Naive thymus-derived CD4-positive, alpha-beta T cell (primary cell): ENCODE results near the gene RCC2. TPM values are rescaled to one million over a fixed set of nuclear protein-coding genes. Genes with fewer than 3 reads are reported as not detected.

ENCODE experiments used
- ATAC-seq: fragments of 150-1000 bp; cut with Tn5 transposase; 2 replicates; pipeline ENCODE4 v1.10.0; 2021; ENCODE audit warnings: mild to moderate bottlenecking, moderate library complexity
- CTCF ChIA-PET: fragments of 350-600 bp; sonication (Branson Sonifier 250); formaldehyde crosslinking; loops from one replicate; lab custom pipeline; 2021; ENCODE audit warnings: antibody characterized with exemption; lab: Charles Lee
- POLR2A ChIA-PET: fragments of 350-600 bp; sonication (Branson Sonifier 250); formaldehyde crosslinking; loops from one replicate; lab custom pipeline; 2021; ENCODE audit warnings: antibody characterized with exemption, inconsistent platforms; lab: Charles Lee
- DNase-seq, 9 donors: peaks; one replicate each; pipeline versions ENCODE4 v3.0.0 to v3.0.0-alpha.2; 2020 to 2022; ENCODE audit warnings: mixed read lengths in 1 of 9
- H3K27ac ChIP-seq: one replicate; pipeline ENCODE4 v1.7.0; 2013; ENCODE audit warnings: mild to moderate bottlenecking, low read depth, low read length, moderate library complexity
- H3K27me3 ChIP-seq, 2 donors: one replicate each; pipeline ENCODE4 v1.7.0; 2013; ENCODE audit warnings: low read length in 2 of 2, mild to moderate bottlenecking in 2 of 2, moderate library complexity in 2 of 2; ENCODE audit not compliant: control insufficient read depth in 2 of 2, insufficient read depth in 2 of 2
- H3K36me3 ChIP-seq, 3 experiments: 1 replicate in 2 of 3; 2 replicates in 1 of 3; pipeline ENCODE4 v1.7.0; 2013; ENCODE audit warnings: low read length in 3 of 3, mild to moderate bottlenecking in 3 of 3, moderate library complexity in 1 of 3; ENCODE audit not compliant: insufficient read depth in 3 of 3, control insufficient read depth in 2 of 3
- H3K4me1 ChIP-seq, 2 donors: one replicate each; pipeline ENCODE4 v1.7.0; 2013; ENCODE audit warnings: low read length in 2 of 2, mild to moderate bottlenecking in 2 of 2, moderate library complexity in 1 of 2; ENCODE audit not compliant: control insufficient read depth in 2 of 2, insufficient read depth in 2 of 2
- H3K4me3 ChIP-seq: 2 replicates; pipeline ENCODE4 v1.7.0; 2013; ENCODE audit warnings: mild to moderate bottlenecking, low read length
- H3K9me3 ChIP-seq, 3 experiments: 1 replicate in 2 of 3; 2 replicates in 1 of 3; pipeline ENCODE4 v1.7.0; 2013; ENCODE audit warnings: low read length in 3 of 3; ENCODE audit not compliant: control insufficient read depth in 2 of 3
- H3K27ac Mint-ChIP-seq, 9 donors: one replicate each; pipeline ENCODE4 v1.8.0; 2020 to 2022; ENCODE audit warnings: mixed read lengths in 9 of 9, mild to moderate bottlenecking in 8 of 9, moderate library complexity in 5 of 9, inconsistent platforms in 2 of 9
- H3K27me3 Mint-ChIP-seq, 5 donors: one replicate each; pipeline ENCODE4 v1.8.0; 2021 to 2022; ENCODE audit warnings: mixed read lengths in 5 of 5, mild to moderate bottlenecking in 1 of 5
- H3K36me3 Mint-ChIP-seq, 5 donors: one replicate each; pipeline ENCODE4 v1.8.0; 2020 to 2022; ENCODE audit warnings: mixed read lengths in 5 of 5, mild to moderate bottlenecking in 3 of 5, inconsistent platforms in 1 of 5
- H3K4me1 Mint-ChIP-seq, 7 donors: one replicate each; pipeline ENCODE4 v1.8.0; 2020 to 2022; ENCODE audit warnings: mixed read lengths in 7 of 7, mild to moderate bottlenecking in 3 of 7, inconsistent platforms in 1 of 7
- H3K4me3 Mint-ChIP-seq, 10 donors: one replicate each; pipeline ENCODE4 v1.8.0; 2020 to 2022; ENCODE audit warnings: mild to moderate bottlenecking in 10 of 10, mixed read lengths in 10 of 10, moderate library complexity in 6 of 10, inconsistent platforms in 2 of 10
- H3K9me3 Mint-ChIP-seq, 11 donors: one replicate each; pipeline ENCODE4 v1.8.0; 2020 to 2022; ENCODE audit warnings: mixed read lengths in 11 of 11, mild to moderate bottlenecking in 4 of 11, inconsistent platforms in 1 of 11, moderate library complexity in 1 of 11
- intact Hi-C, 2 donors: fragments of 100-400 bp; cut with micrococcal nuclease; formaldehyde crosslinking; loops; one replicate each; pipeline ENCODE4 v1.15.1; 2023
- polyA plus RNA-seq, 2 donors: library from polyadenylated mRNA; unstranded; fragments of 300-500 nt; fragmentation: Illumina TruSeq; gene quantifications; one replicate each; pipeline ENCODE4 v1.2.3, GENCODE V29; 2021
- total RNA-seq, 6 experiments: library from RNA in 5 of 6; stranded (reverse) in 5 of 6; gene quantifications; 1 replicate in 5 of 6; 2 replicates in 1 of 6; pipeline ENCODE4 v1.2.3 and lab custom pipeline; 2021 to 2026

RCC2 gene
- total and polyA plus RNA-seq, 7 experiments from 2014 or later = 12.0 to 130 (median 43.5) TPM

GRCh38 chr1:17405898-17406759, 33.3 kb downstream of the RCC2 start:
- Histone ChIP-seq H3K4me3 (no peak overlapping the region), H3K27ac (no peak overlapping the region), H3K4me1 (no peaks in the 10 kb centered on the region), H3K27me3 (no peaks in the 10 kb centered on the region), H3K9me3 (no peaks in the 10 kb centered on the region), H3K36me3 (peaks cover 0 to 39% (median 20%) of the 10 kb centered on the region in 3 experiments)
- ChIA-PET CTCF (interaction anchor here (0.7 to 1.1 kb wide), 3 partner anchors 16 to 103 kb away, joined by 3 read pairs; no protein-coding TSS in a partner anchor), POLR2A (no interaction called here)
- peak in 8 of 9 donors; percentile 4 to 36 (median 31) for DNase-seq
- intact Hi-C loops = loop anchor here in 1 of 2 donors (1.0 kb wide), 1 partner anchor 70 kb away; no protein-coding TSS in a partner anchor
- Mint-ChIP-seq H3K27me3 (no peaks in the 10 kb centered on the region), H3K9me3 (no peaks in the 10 kb centered on the region), H3K4me1 (peaks cover 0 to 4% (median 0%) of the 10 kb centered on the region in 7 donors), H3K4me3 (no peak overlapping the region), H3K27ac (no peak overlapping the region), H3K36me3 (peaks cover 0 to 22% (median 19%) of the 10 kb centered on the region in 5 donors)
- ATAC-seq = peak; percentile 88

DNA sequence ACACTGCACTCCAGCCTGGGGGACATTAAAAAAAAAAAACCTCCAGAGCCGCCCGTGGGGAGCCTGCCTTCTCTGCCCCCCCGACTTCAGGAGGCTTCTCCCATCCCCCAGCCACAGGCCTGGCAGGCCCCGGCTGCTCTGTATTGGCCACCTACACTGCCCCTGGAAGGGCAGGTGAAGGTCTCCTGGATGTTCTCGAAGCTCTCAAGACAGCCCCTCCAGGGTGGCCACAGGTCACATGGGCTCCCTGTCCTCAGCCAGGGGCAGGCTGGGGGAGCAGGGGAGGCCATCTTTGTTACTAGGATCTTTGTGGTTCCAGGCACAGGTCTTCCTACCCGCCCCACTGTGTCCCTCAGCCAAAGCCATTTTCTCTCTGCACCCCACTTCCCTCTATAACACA, 34.7 kb downstream of the RCC2 start:
- no peak overlapping the region for H3K27ac ChIP-seq
- peaks cover 0 to 4% (median 0%) of the 10 kb centered on the region in 7 donors for H3K4me1 Mint-ChIP-seq
- H3K27ac Mint-ChIP-seq = no peak overlapping the region
- peaks cover 0 to 15% (median 14%) of the 10 kb centered on the region in 5 donors for H3K36me3 Mint-ChIP-seq
- H3K27me3 Mint-ChIP-seq = no peaks in the 10 kb centered on the region
- no peak overlapping the region for H3K4me3 Mint-ChIP-seq
- H3K4me3 ChIP-seq = no peak overlapping the region
- H3K9me3 Mint-ChIP-seq = no peaks in the 10 kb centered on the region
- ChIA-PET CTCF (interaction anchor here (0.7 to 1.2 kb wide), 3 partner anchors 20 to 119 kb away, joined by 3 read pairs; no protein-coding TSS in a partner anchor), POLR2A (no interaction called here)
- DNase-seq (no peak), ATAC-seq (no peak)
- intact Hi-C loops = no loop called here
- peaks cover 0 to 26% (median 12%) of the 10 kb centered on the region in 3 experiments for H3K36me3 ChIP-seq
- H3K27me3 ChIP-seq = no peaks in the 10 kb centered on the region
- no peaks in the 10 kb centered on the region for H3K9me3 ChIP-seq
- H3K4me1 ChIP-seq = no peaks in the 10 kb centered on the region

DNA sequence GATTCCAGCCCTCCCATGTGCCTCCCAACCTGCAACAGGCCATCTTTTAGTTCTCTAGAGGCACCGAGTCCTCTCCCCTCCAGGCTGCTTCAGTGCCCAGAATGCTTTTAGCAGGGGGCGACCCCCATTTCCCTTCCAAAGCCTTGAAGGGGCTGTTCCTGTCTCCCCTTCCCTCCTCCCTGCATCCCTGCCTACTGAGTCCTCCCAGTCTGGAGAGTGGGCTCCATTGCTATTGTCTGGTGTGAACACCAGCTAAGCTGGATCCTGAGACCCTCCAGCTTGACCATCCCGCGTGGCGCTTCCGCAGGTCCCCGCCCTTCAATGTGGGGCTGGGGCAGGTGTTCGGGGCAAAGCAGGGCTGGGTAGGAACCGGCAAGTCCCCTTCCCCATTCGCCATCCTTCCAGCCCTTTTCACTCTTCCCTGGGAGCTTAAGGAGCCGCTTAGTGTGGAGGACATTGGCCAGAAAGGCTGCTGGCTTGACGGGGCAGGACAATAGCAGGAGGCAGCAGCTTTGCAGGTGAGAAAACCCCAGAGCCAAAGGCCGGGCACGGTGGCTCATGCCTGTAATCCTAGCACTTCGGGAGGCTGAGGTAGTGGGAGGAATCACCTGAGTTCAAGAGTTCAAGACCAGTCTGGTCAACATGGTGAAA, 35.3 kb downstream of the RCC2 start:
- H3K36me3 Mint-ChIP-seq = peaks cover 0 to 15% (median 10%) of the 10 kb centered on the region in 5 donors
- H3K4me1 Mint-ChIP-seq = peaks cover 0 to 4% (median 0%) of the 10 kb centered on the region in 7 donors
- H3K4me3 ChIP-seq = no peak overlapping the region
- intact Hi-C loops = no loop called here
- no peak overlapping the region for H3K27ac ChIP-seq
- DNase-seq (no peak), ATAC-seq (no peak)
- H3K27ac Mint-ChIP-seq = no peak overlapping the region
- no peak overlapping the region for H3K4me3 Mint-ChIP-seq
- no peaks in the 10 kb centered on the region for H3K4me1 ChIP-seq
- peaks cover 0 to 19% (median 5%) of the 10 kb centered on the region in 3 experiments for H3K36me3 ChIP-seq
- ChIA-PET POLR2A (no interaction called here), CTCF (interaction anchor here (1.1 to 1.2 kb wide), 2 partner anchors 74 to 118 kb away, joined by 3 read pairs; no protein-coding TSS in a partner anchor)
- H3K27me3 ChIP-seq = no peaks in the 10 kb centered on the region
- H3K27me3 Mint-ChIP-seq = no peaks in the 10 kb centered on the region
- H3K9me3 Mint-ChIP-seq = no peaks in the 10 kb centered on the region
- H3K9me3 ChIP-seq = no peaks in the 10 kb centered on the region

- no peaks in the 10 kb centered on the region for H3K27me3 ChIP-seq
- peaks cover 0 to 9% (median 4%) of the 10 kb centered on the region in 5 donors for H3K36me3 Mint-ChIP-seq
- no peak for ATAC-seq
Measured at GRCh38 chr1:17403081-17403480, 36.4 kb downstream of the RCC2 start.

DNA sequence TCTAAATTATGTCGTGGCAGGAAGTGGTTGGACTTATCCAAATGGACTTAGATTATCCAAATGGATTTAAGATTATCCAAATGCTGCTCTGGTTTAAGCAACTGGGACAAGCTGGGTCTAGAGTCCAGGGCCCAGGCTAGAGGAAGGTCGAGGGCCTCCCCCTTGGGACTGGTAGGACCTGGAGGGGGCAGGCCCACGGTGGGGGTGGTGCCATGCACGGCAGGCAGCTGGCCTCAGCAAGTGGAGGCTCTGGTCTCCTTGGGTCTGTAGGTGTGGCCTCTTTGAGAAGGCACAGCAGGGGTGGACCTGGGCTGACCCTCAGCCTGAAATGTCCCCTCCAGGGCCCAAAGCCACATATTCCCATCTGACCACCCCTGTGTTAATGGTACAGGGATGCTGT, 37.6 kb downstream of the RCC2 start:
- H3K9me3 Mint-ChIP-seq = no peaks in the 10 kb centered on the region
- Histone ChIP-seq H3K9me3 (no peaks in the 10 kb centered on the region), H3K27me3 (no peaks in the 10 kb centered on the region), H3K4me1 (no peaks in the 10 kb centered on the region), H3K36me3 (peaks cover 0 to 4% (median 0%) of the 10 kb centered on the region in 3 experiments), H3K4me3 (no peak overlapping the region), H3K27ac (no peak overlapping the region)
- H3K27me3 Mint-ChIP-seq = no peaks in the 10 kb centered on the region
- peaks cover 0 to 2% (median 0%) of the 10 kb centered on the region in 5 donors for H3K36me3 Mint-ChIP-seq
- H3K4me3 Mint-ChIP-seq = no peak overlapping the region
- CTCF ChIA-PET = interaction anchor here (0.6 to 1.3 kb wide), 2 partner anchors 65 to 93 kb away, joined by 3 to 4 read pairs; no protein-coding TSS in a partner anchor
- no peak overlapping the region for H3K27ac Mint-ChIP-seq
- intact Hi-C loops = no loop called here
- no peak for DNase-seq
- POLR2A ChIA-PET = no interaction called here
- ATAC-seq = no peak
- peaks cover 0 to 4% (median 0%) of the 10 kb centered on the region in 7 donors for H3K4me1 Mint-ChIP-seq

More at GRCh38 chr1:17403081-17403480, 36.4 kb downstream of the RCC2 start:
- Histone ChIP-seq H3K9me3 (no peaks in the 10 kb centered on the region), H3K4me1 (no peaks in the 10 kb centered on the region), H3K27ac (no peak overlapping the region), H3K36me3 (peaks cover 0 to 8% (median under 1%) of the 10 kb centered on the region in 3 experiments), H3K4me3 (no peak overlapping the region)
- Mint-ChIP-seq H3K9me3 (no peaks in the 10 kb centered on the region), H3K4me3 (no peak overlapping the region), H3K27ac (no peak overlapping the region), H3K4me1 (peaks cover 0 to 4% (median 0%) of the 10 kb centered on the region in 7 donors), H3K27me3 (no peaks in the 10 kb centered on the region)
- ChIA-PET CTCF (interaction anchor here (1.3 kb wide), 1 partner anchor 66 kb away, joined by 3 read pairs; no protein-coding TSS in a partner anchor), POLR2A (no interaction called here)
- intact Hi-C loops = no loop called here
- DNase-seq = no peak

DNA sequence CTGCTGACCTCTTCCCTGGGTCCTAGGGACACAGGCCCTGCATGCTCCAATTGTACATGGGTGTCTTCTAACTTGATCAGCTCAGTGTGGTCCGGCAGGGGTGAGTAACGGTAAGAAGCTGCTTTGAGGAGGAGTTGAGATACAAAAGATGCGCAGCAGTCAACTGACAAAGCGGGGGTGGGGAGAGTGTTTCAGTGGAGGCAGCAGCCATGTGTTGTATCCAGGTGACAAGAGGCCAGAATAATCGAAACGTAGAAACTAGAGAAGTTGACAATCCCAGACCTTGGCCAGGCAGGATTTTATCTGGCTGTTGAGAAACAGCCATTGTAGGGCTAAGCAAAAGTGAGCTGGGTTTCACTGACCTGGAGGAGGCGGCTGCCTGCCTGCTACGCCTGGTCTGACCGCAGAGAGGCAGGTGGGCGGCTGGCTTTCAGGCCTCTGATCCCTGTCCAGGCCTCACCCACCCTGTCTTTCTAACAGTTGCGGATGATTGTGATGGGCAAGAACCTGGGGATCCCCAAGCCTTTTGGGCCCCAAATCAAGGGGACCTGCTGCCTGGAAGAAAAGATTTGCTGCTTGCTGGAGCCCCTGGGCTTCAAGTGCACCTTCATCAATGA, 38.6 kb downstream of the RCC2 start:
- Histone ChIP-seq H3K4me3 (no peak overlapping the region), H3K4me1 (no peaks in the 10 kb centered on the region), H3K27me3 (no peaks in the 10 kb centered on the region), H3K27ac (no peak overlapping the region), H3K9me3 (no peaks in the 10 kb centered on the region), H3K36me3 (no peaks in the 10 kb centered on the region)
- Mint-ChIP-seq H3K27me3 (no peaks in the 10 kb centered on the region), H3K4me3 (no peak overlapping the region), H3K27ac (no peak overlapping the region), H3K9me3 (no peaks in the 10 kb centered on the region), H3K4me1 (peaks cover 0 to 4% (median 0%) of the 10 kb centered on the region in 7 donors), H3K36me3 (no peaks in the 10 kb centered on the region)
- ChIA-PET CTCF (no interaction called here), POLR2A (no interaction called here)
- intact Hi-C loops = no loop called here
- DNase-seq = no peak
- no peak for ATAC-seq
